Measurements from ENCODE around the gene THY1.

THY1 gene

GRCh38 chr11:119377961-119378667 is 44.9 kb downstream of the THY1 start:
- no peak for TF ChIP-seq CTCF (IDR thresholded peaks at IDR 0.05; ENCODE audit: insufficient read depth, missing control alignments)
- FAIRE-seq = no peak
- no peak for DNase-seq (ENCODE audit: insufficient read length, low spot score)

- DNase-seq (ENCODE audit: insufficient read length, low spot score) (no peak), FAIRE-seq (no peak)
- TF ChIP-seq CTCF (IDR thresholded peaks at IDR 0.05; ENCODE audit: insufficient read depth, missing control alignments) = no peak
Observed at GRCh38 chr11:119377112-119377901, 45.7 kb downstream of the THY1 start.

- DNase-seq (ENCODE audit: insufficient read length, low spot score) = peak; percentile 8
- no peak for FAIRE-seq
- no peak for TF ChIP-seq CTCF (IDR thresholded peaks at IDR 0.05; ENCODE audit: insufficient read depth, missing control alignments)
Observed at GRCh38 chr11:119376197-119376847, 46.6 kb downstream of the THY1 start.

- DNase-seq (ENCODE audit: insufficient read length, low spot score) = peak; percentile 17
- FAIRE-seq = no peak
- TF ChIP-seq CTCF (IDR thresholded peaks at IDR 0.05; ENCODE audit: insufficient read depth, missing control alignments) = no peak
Observed at GRCh38 chr11:119375337-119376196, 47.4 kb downstream of the THY1 start.

GRCh38 chr11:119374632-119375336 is 48.2 kb downstream of the THY1 start:
- FAIRE-seq = no peak
- no peak for DNase-seq (ENCODE audit: insufficient read length, low spot score)
- no peak for TF ChIP-seq CTCF (IDR thresholded peaks at IDR 0.05; ENCODE audit: insufficient read depth, missing control alignments)

GRCh38 chr11:119373921-119374631 is 48.9 kb downstream of the THY1 start:
- peak; percentile 97 for TF ChIP-seq CTCF (IDR thresholded peaks at IDR 0.05; ENCODE audit: insufficient read depth, missing control alignments)
- DNase-seq (ENCODE audit: insufficient read length, low spot score) = peak; percentile 10
- FAIRE-seq = no peak
